ENCODE results near the gene EHF. TPM values are rescaled to one million over a fixed set of nuclear protein-coding genes. Genes with fewer than 3 reads are reported as not detected.

EHF gene
- total and polyA plus RNA-seq, 2 of the 13 experiments (the other 11 are each of a cell fraction or from before 2014, with no cell fraction given) = 0.04 to 0.46 TPM

DNA sequence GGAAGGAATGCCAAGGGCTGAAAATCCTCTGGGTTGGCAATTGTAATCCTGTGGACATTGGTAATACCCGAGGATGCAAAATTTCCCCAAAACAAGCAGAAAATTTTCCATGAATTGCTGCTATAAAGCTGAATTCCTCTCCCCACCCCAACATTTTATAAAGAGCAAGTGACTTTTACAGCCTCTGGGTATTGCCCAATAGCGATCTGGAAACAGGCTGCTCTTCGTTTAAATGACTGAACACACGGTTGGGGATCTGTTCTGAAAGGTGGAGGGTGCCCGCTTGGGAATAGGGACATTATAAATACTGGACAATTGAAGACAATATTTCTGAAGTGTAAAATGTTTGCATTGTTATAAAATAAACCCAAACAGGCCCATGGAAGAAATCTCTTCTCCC is 20.6 kb downstream of the EHF start:
- Histone ChIP-seq H3K4me3 (replicated peaks in 1 of 3; ENCODE audit: insufficient read depth in 1 of 3, low read depth in 2 of 3, low read length in 3 of 3) (no peak overlapping the region), H3K4me2 (ENCODE audit: low read depth, low read length) (no peak overlapping the region), H4K20me1 (ENCODE audit: insufficient read depth, low read length) (no peaks in the 10 kb centered on the region), H3K27me3 (ENCODE audit: control insufficient read depth in 1 of 2, insufficient read depth in 2 of 2, low read length in 2 of 2) (no peaks in the 10 kb centered on the region), H3K36me3 (replicated peaks in 1 of 2; ENCODE audit: control insufficient read depth in 1 of 2, insufficient read depth in 2 of 2, low read length in 2 of 2) (no peaks in the 10 kb centered on the region), H3K79me2 (ENCODE audit: insufficient read depth, low read length) (no peaks in the 10 kb centered on the region), H3K4me1 (ENCODE audit: insufficient read depth, low read length) (peaks cover 76% of the 10 kb centered on the region), H3K27ac (ENCODE audit: extremely low read length, insufficient read depth, low read length) (no peak overlapping the region), H3K9ac (ENCODE audit: insufficient read depth, low read depth, low read length) (no peak overlapping the region), H3K9me3 (ENCODE audit: low read length) (no peaks in the 10 kb centered on the region), H2AFZ (ENCODE audit: low read length) (no peak overlapping the region)
- in situ Hi-C loops (cut with HindIII; ENCODE audit: extremely low pct_ligation_motif_present, low pct_unique_long_range_greater_than_20kb) (no loop called here), intact Hi-C loops (cut with micrococcal nuclease; ENCODE audit: unreplicated experiment) (loop anchor here (2.0 kb wide), 1 partner anchor 41 kb away; no protein-coding TSS in a partner anchor)
- POLR2A ChIA-PET = interaction anchor here (1.9 to 8.8 kb wide), 3 partner anchors 13 to 41 kb away, joined by 6 to 145 read pairs (median 58); no protein-coding TSS in a partner anchor
- 32% methylated on average over 5 of the region's 5 CpGs for WGBS (ENCODE audit: low lambda C conversion rate)
- CTCF ChIA-PET (ENCODE audit: low intra/inter-chr PET ratio, low total read pairs) = no interaction called here
- no peak for FAIRE-seq
- no TSS peak for BruUV-seq (replicated peaks)
- no peak for ATAC-seq
- TF ChIP-seq SMAD3 (CRISPR knock-in tag; IDR thresholded peaks at IDR 0.05) (no peak), SIN3A (IDR thresholded peaks at IDR 0.05; ENCODE audit: borderline replicate concordance, low read depth, low read length) (no peak), TEAD2 (CRISPR knock-in tag; IDR thresholded peaks at IDR 0.05) (no peak), NR2F6 (IDR thresholded peaks at IDR 0.05) (no peak), NR2F6 (CRISPR knock-in tag; IDR thresholded peaks at IDR 0.05) (no peak), ZNF687 (CRISPR knock-in tag; IDR thresholded peaks at IDR 0.05) (no peak), YEATS2 (CRISPR knock-in tag; IDR thresholded peaks at IDR 0.05; ENCODE audit: borderline replicate concordance) (no peak), IRX3 (CRISPR knock-in tag; IDR thresholded peaks at IDR 0.05; ENCODE audit: borderline replicate concordance, low read depth) (no peak), CHD2 (IDR thresholded peaks at IDR 0.05; ENCODE audit: low read depth, low read length) (no peak), MXI1 (IDR thresholded peaks at IDR 0.05; ENCODE audit: borderline replicate concordance, low read depth, low read length) (no peak), DR1 (CRISPR knock-in tag; IDR thresholded peaks at IDR 0.05) (no peak), CEBPB (IDR thresholded peaks at IDR 0.05; ENCODE audit: borderline replicate concordance, low read depth, low read length) (peak; percentile 92), ZBTB3 (CRISPR knock-in tag; IDR thresholded peaks at IDR 0.05; ENCODE audit: borderline replicate concordance, low read depth) (no peak), ZNF547 (CRISPR knock-in tag; IDR thresholded peaks at IDR 0.05) (no peak), ZNF766 (CRISPR knock-in tag; IDR thresholded peaks at IDR 0.05; ENCODE audit: borderline replicate concordance) (no peak), REXO4 (CRISPR knock-in tag; IDR thresholded peaks at IDR 0.05; ENCODE audit: borderline replicate concordance) (no peak), ZNF30 (CRISPR knock-in tag; IDR thresholded peaks at IDR 0.05) (no peak), GATAD2A (CRISPR knock-in tag; IDR thresholded peaks at IDR 0.05) (peak; percentile 37; the same call in 1 of the 2 replicates), CEBPG (CRISPR knock-in tag; IDR thresholded peaks at IDR 0.05) (peak; percentile 91), ZNF570 (CRISPR knock-in tag; IDR thresholded peaks at IDR 0.05; ENCODE audit: borderline replicate concordance) (no peak)
- DNase-seq (ENCODE audit: low spot score) = no peak

Measured in HepG2 (cell line).